ENCODE measurements around the gene TOR4A.

- TF ChIP-seq OSR1 (CRISPR knock-in tag; IDR thresholded peaks at IDR 0.05) (no peak), ZNF8 (CRISPR knock-in tag; IDR thresholded peaks at IDR 0.05) (no peak), CSRNP3 (CRISPR knock-in tag; IDR thresholded peaks at IDR 0.05) (no peak), GLIS3 (CRISPR knock-in tag; IDR thresholded peaks at IDR 0.05) (no peak)
Observed at GRCh38 chr9:137271696-137272076, 5.8 kb upstream of the TOR4A start.
